CD4-positive, CD25-positive, alpha-beta regulatory T cell (primary cell): ENCODE measurements around the gene MTOR. TPM values are rescaled to one million over a fixed set of nuclear protein-coding genes. Genes with fewer than 3 reads are reported as not detected.

Source experiments
- ATAC-seq, 2 donors: fragments of 150-1000 bp; cut with Tn5 transposase; one replicate each; pipeline ENCODE4 v1.10.0; 2021; ENCODE audit warnings: low read depth in 2 of 2, moderate number of reproducible peaks in 2 of 2, moderate library complexity in 1 of 2
- DNase-seq, 3 donors: peaks; one replicate each; pipeline versions ENCODE4 v3.0.0 to v3.0.0-alpha.2; 2012 to 2022; ENCODE audit warnings: mixed read lengths in 1 of 3
- H3K27ac ChIP-seq: one replicate; pipeline ENCODE4 v1.7.0; 2013; ENCODE audit warnings: mild to moderate bottlenecking, low read length; ENCODE audit not compliant: insufficient read depth, poor library complexity, severe bottlenecking
- H3K27me3 ChIP-seq: one replicate; pipeline ENCODE4 v1.7.0; 2013; ENCODE audit warnings: low read length; ENCODE audit not compliant: control insufficient read depth, insufficient read depth
- H3K36me3 ChIP-seq: one replicate; pipeline ENCODE4 v1.7.0; 2013; ENCODE audit warnings: mild to moderate bottlenecking, low read length, moderate library complexity; ENCODE audit not compliant: control insufficient read depth, insufficient read depth
- H3K4me1 ChIP-seq: 2 replicates; pipeline ENCODE4 v1.7.0; 2013; ENCODE audit warnings: mild to moderate bottlenecking, low read length; ENCODE audit not compliant: insufficient read depth, control insufficient read depth, poor library complexity, severe bottlenecking
- H3K4me3 ChIP-seq: one replicate; pipeline ENCODE4 v1.7.0; 2013; ENCODE audit warnings: low read depth, mild to moderate bottlenecking, low read length, moderate library complexity
- H3K9me3 ChIP-seq, 2 experiments: 1 replicate in 1 of 2; 2 replicates in 1 of 2; pipeline ENCODE4 v1.7.0; 2013; ENCODE audit warnings: low read length in 2 of 2, mild to moderate bottlenecking in 1 of 2, moderate library complexity in 1 of 2; ENCODE audit not compliant: control insufficient read depth in 2 of 2
- H3K27ac Mint-ChIP-seq, 3 donors: one replicate each; pipeline ENCODE4 v1.8.0; 2020 to 2022; ENCODE audit warnings: mild to moderate bottlenecking in 3 of 3, mixed read lengths in 3 of 3, moderate library complexity in 2 of 3
- H3K27me3 Mint-ChIP-seq: one replicate; pipeline ENCODE4 v1.8.0; 2022; ENCODE audit warnings: mild to moderate bottlenecking, mixed read lengths
- H3K36me3 Mint-ChIP-seq: one replicate; pipeline ENCODE4 v1.8.0; 2020; ENCODE audit warnings: mixed read lengths
- H3K4me1 Mint-ChIP-seq, 4 donors: one replicate each; pipeline ENCODE4 v1.8.0; 2020 to 2022; ENCODE audit warnings: mixed read lengths in 4 of 4, mild to moderate bottlenecking in 1 of 4
- H3K4me3 Mint-ChIP-seq, 4 donors: one replicate each; pipeline ENCODE4 v1.8.0; 2020 to 2022; ENCODE audit warnings: mild to moderate bottlenecking in 4 of 4, mixed read lengths in 4 of 4, moderate library complexity in 3 of 4
- H3K9me3 Mint-ChIP-seq, 7 donors: one replicate each; pipeline ENCODE4 v1.8.0; 2020 to 2022; ENCODE audit warnings: mixed read lengths in 7 of 7, mild to moderate bottlenecking in 3 of 7, moderate library complexity in 2 of 7
- polyA plus RNA-seq, 4 donors: library from polyadenylated mRNA; unstranded; fragments of 300-500 nt; fragmentation: Illumina TruSeq; gene quantifications; one replicate each; pipeline ENCODE4 v1.2.3, GENCODE V29; 2021
- total RNA-seq: library from RNA; stranded (reverse); gene quantifications from one replicate; pipeline ENCODE4 v1.2.3, GENCODE V29; 2022

MTOR gene
- total and polyA plus RNA-seq, 5 donors from 2014 or later = 3.9 to 48.2 (median 4.7) TPM

DNA sequence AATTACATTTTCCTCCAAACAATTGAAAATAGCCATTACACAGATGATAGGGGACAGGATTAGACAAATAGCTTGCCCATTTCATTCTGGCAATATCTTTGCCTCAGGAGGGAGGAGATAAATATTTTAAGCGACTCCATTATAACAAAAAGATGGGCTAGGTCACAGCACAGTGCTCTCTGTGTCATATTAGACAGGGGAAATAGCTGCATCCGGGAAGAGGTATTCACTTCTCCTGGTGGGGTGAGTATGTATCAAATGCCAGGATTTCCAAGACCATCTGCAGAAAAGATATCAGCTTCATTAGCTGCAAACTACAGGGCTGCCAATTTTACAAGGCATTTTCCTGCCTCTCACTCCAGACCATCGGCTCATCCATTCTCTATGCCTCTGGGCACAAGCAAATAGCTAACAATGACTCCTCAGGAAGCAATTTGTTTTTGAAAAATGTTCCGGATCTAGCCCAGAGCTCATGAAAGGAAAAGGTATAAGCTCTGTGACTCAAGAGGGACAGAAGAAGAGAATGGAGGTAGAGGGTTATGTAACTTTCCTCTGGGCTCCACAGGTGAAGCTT, 115.1 kb downstream of the MTOR start:
- Mint-ChIP-seq H3K36me3 (peaks cover 46% of the 10 kb centered on the region), H3K27ac (no peak overlapping the region), H3K27me3 (no peaks in the 10 kb centered on the region), H3K4me3 (no peak overlapping the region), H3K9me3 (no peaks in the 10 kb centered on the region), H3K4me1 (peaks cover 0 to 10% (median 4%) of the 10 kb centered on the region in 4 donors)
- H3K27ac ChIP-seq = no peak overlapping the region
- no peak overlapping the region for H3K4me3 ChIP-seq
- H3K27me3 ChIP-seq = no peaks in the 10 kb centered on the region
- no peak for DNase-seq
- no peaks in the 10 kb centered on the region for H3K4me1 ChIP-seq
- H3K36me3 ChIP-seq = peaks cover 80% of the 10 kb centered on the region
- H3K9me3 ChIP-seq = no peaks in the 10 kb centered on the region
- ATAC-seq = no peak

DNA sequence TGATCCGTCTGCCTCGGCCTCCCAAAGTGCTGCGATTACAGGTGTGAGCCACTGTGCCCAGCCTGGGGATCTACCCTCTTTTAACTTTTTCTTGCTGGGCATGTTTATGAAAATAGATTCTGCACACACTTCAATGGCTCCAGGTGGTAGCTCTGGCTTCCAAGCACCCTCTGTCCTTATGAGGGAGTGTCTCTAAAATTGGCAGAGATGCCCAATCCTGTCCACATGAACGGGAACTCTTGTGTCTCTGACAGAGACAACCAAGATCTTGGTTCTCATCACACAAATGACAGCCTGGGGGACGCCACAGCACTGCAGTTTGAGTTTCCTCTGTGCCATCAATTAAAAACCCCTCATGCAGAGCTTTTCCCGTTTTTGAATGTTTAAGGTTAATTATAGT, 116.6 kb downstream of the MTOR start:
- Histone ChIP-seq H3K4me1 (no peaks in the 10 kb centered on the region), H3K36me3 (peaks cover 70% of the 10 kb centered on the region), H3K27me3 (no peaks in the 10 kb centered on the region), H3K4me3 (no peak overlapping the region), H3K27ac (no peak overlapping the region), H3K9me3 (no peaks in the 10 kb centered on the region)
- DNase-seq (no peak), ATAC-seq (no peak)
- H3K27me3 Mint-ChIP-seq = no peaks in the 10 kb centered on the region
- peaks cover 0 to 10% (median 4%) of the 10 kb centered on the region in 4 donors for H3K4me1 Mint-ChIP-seq
- no peaks in the 10 kb centered on the region for H3K9me3 Mint-ChIP-seq
- H3K4me3 Mint-ChIP-seq = no peak overlapping the region
- H3K36me3 Mint-ChIP-seq = peaks cover 41% of the 10 kb centered on the region
- H3K27ac Mint-ChIP-seq = no peak overlapping the region

DNA sequence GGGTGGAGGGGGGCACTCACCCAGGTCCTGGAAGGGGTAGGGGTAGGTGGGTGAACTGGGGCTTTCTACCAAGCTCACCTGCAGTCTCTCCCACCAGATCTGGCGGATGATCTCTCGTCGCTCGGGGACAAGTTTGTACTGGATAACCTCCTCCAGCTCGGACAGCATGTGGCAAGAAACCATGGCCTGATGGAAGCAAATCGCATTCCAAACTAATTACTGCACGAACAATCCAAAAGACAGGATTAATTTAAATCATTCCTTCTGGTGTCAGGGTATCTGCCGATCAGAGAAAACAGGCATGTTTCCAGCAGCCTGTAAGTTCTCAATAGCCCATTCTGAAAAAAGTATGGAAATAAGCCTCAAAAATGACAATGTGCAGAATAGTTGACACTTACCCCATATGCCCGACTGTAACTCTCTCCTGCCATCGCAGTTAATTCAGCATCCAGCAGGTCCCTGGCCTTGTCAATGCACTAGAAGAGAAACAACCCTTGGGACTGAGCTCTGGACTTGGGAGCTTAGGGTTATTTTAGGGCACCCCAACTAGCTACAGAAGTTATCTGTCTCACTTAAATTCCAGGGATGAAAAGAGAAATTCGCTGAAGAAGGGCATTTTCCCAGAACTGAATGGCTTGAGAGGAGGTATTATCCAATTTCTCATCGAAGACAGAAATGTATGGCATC, 117.6 kb downstream of the MTOR start:
- DNase-seq = no peak
- H3K36me3 ChIP-seq = peaks cover 70% of the 10 kb centered on the region
- H3K4me3 ChIP-seq = no peak overlapping the region
- no peak overlapping the region for H3K4me3 Mint-ChIP-seq
- no peaks in the 10 kb centered on the region for H3K9me3 ChIP-seq
- H3K27ac Mint-ChIP-seq = no peak overlapping the region
- no peaks in the 10 kb centered on the region for H3K27me3 ChIP-seq
- H3K4me1 Mint-ChIP-seq = peaks cover 0 to 10% (median 4%) of the 10 kb centered on the region in 4 donors
- H3K4me1 ChIP-seq = no peaks in the 10 kb centered on the region
- H3K27ac ChIP-seq = no peak overlapping the region
- H3K27me3 Mint-ChIP-seq = no peaks in the 10 kb centered on the region
- peaks cover 44% of the 10 kb centered on the region for H3K36me3 Mint-ChIP-seq
- no peak for ATAC-seq
- H3K9me3 Mint-ChIP-seq = no peaks in the 10 kb centered on the region

DNA sequence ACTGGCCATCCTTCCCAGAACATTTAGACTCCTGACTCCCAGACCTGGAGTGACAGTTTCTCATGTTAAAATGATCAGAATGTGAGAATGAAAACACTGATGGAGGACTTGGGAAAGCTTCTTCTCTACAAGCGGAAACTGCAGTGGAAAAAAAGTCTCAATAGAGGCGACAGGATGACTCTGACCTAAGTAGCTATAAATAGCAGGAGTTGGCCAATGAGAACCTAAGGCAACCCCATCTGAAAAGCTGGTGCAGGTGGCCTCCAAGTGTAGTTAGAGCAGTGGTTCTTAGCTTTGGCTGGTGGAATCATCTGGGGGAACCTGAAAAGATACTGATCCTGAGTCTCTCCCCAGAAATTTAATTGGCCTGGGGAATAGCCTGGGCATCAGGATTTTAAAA, 118.4 kb downstream of the MTOR start:
- no peaks in the 10 kb centered on the region for H3K27me3 Mint-ChIP-seq
- H3K9me3 Mint-ChIP-seq = no peaks in the 10 kb centered on the region
- Histone ChIP-seq H3K4me3 (no peak overlapping the region), H3K27ac (no peak overlapping the region), H3K36me3 (peaks cover 69% of the 10 kb centered on the region), H3K4me1 (no peaks in the 10 kb centered on the region), H3K9me3 (no peaks in the 10 kb centered on the region), H3K27me3 (no peaks in the 10 kb centered on the region)
- no peak overlapping the region for H3K27ac Mint-ChIP-seq
- DNase-seq (peak in 1 of 3 donors; percentile 12), ATAC-seq (no peak)
- H3K4me1 Mint-ChIP-seq = peaks cover 0 to 10% (median 5%) of the 10 kb centered on the region in 4 donors
- peaks cover 46% of the 10 kb centered on the region for H3K36me3 Mint-ChIP-seq
- no peak overlapping the region for H3K4me3 Mint-ChIP-seq

DNA sequence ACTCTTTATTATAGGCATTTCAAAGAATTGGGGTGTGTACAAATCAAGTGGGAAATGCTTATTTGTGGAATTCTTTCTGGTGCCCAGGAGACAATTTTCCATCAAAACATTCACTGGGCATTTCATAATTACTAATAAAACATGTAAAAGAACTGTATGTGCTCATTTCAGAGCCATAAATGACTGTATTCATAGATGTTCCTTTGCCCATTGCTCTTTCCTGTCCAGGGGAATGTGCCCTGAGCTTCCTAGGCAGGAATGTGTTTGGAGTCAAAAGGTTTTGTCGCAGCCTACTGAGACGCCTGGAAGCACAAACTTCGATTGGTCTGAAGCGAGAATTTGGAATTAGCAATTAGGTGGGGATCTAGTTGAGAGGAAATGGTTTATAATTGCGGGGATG, 119.0 kb downstream of the MTOR start:
- Histone ChIP-seq H3K27me3 (no peaks in the 10 kb centered on the region), H3K9me3 (no peaks in the 10 kb centered on the region), H3K36me3 (peaks cover 72% of the 10 kb centered on the region), H3K4me3 (no peak overlapping the region), H3K4me1 (no peaks in the 10 kb centered on the region), H3K27ac (no peak overlapping the region)
- H3K27me3 Mint-ChIP-seq = no peaks in the 10 kb centered on the region
- no peak overlapping the region for H3K4me3 Mint-ChIP-seq
- DNase-seq (no peak), ATAC-seq (no peak)
- no peaks in the 10 kb centered on the region for H3K9me3 Mint-ChIP-seq
- peaks cover 49% of the 10 kb centered on the region for H3K36me3 Mint-ChIP-seq
- H3K27ac Mint-ChIP-seq = peak overlapping the region in 1 of 3 donors; percentile 33
- H3K4me1 Mint-ChIP-seq = peaks cover 0 to 10% (median 6%) of the 10 kb centered on the region in 4 donors

DNA sequence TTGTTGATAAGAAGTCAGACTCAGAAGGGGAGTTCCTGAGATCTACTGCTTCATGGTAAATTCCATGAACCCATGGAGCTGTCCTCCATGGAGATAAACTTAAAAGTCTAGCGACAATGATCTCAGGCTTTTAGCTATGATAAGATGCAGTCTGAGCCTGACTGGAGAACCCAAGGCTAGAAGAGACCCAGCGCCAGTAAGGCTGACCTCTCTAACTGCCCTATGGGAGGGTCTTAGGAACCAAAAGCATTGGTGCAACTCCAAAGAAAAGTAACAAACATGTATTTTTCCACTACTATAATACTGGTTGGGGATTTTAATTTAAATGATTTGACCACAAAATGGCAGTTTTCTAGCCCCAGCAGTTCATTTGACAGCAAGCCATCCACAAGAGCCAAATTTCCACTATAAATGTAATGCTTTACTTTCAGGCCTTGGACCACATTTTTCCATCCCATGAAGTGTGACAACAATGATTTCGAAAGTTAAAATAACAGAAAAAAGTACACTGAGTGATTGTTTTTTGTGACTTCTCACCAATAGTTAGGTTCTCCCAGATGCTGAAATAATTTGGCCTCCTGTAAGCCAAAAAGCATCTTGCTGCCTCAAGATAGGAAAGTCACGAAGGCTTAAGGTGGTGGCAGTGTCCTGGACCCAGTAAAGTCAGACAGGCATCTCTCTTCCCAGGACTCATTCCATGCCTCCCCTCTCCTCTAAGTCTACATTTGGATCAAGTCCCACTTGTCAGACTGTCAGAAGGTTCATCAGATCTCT, 119.5 kb downstream of the MTOR start:
- Histone ChIP-seq H3K4me3 (no peak overlapping the region), H3K36me3 (peaks cover 73% of the 10 kb centered on the region), H3K4me1 (no peaks in the 10 kb centered on the region), H3K9me3 (no peaks in the 10 kb centered on the region), H3K27ac (no peak overlapping the region), H3K27me3 (no peaks in the 10 kb centered on the region)
- DNase-seq = no peak
- no peak for ATAC-seq
- H3K36me3 Mint-ChIP-seq = peaks cover 49% of the 10 kb centered on the region
- no peaks in the 10 kb centered on the region for H3K9me3 Mint-ChIP-seq
- H3K27me3 Mint-ChIP-seq = no peaks in the 10 kb centered on the region
- H3K27ac Mint-ChIP-seq = peak overlapping the region in 1 of 3 donors; percentile 33
- no peak overlapping the region for H3K4me3 Mint-ChIP-seq
- H3K4me1 Mint-ChIP-seq = peaks cover 0 to 10% (median 6%) of the 10 kb centered on the region in 4 donors

DNA sequence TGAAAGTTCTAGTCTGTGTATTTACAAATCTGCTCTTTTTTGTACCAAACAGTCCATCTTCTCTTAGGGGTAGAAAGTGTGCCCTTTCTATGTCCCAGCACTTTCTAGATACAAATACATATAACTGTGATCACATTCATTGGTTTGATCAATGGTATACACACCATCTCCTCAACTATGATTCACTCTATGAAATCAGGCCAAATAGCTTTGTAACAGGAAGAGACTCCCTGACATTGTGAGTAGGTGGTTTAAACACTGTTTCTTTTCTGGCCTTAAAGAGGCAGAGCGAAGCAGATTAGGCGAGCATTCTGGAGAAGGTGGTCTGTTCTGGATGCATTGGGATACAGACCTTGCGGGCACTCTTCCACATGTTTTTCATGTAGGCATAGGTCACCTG, 123.4 kb downstream of the MTOR start:
- Mint-ChIP-seq H3K27ac (peak overlapping the region in 1 of 3 donors; percentile 70), H3K36me3 (peaks cover 38% of the 10 kb centered on the region), H3K4me1 (peaks cover 0 to 5% (median 2%) of the 10 kb centered on the region in 4 donors), H3K27me3 (no peaks in the 10 kb centered on the region), H3K9me3 (peaks cover 0 to 1% (median 0%) of the 10 kb centered on the region in 7 donors), H3K4me3 (no peak overlapping the region)
- no peak for DNase-seq
- Histone ChIP-seq H3K27ac (no peak overlapping the region), H3K9me3 (no peaks in the 10 kb centered on the region), H3K4me3 (no peak overlapping the region), H3K36me3 (peaks cover 60% of the 10 kb centered on the region), H3K4me1 (no peaks in the 10 kb centered on the region), H3K27me3 (no peaks in the 10 kb centered on the region)
- ATAC-seq = no peak
